ACHN (cell line): Measurements from ENCODE around the gene CDH9.
A peak's percentile ranks its signal among the peaks of the same experiment; 100 is the strongest.

ENCODE experiments used
- DNase-seq: peaks from one replicate; pipeline ENCODE4 v3.0.0-alpha.2; 2015
- in situ Hi-C: cut with HindIII; loops from 2 replicates; pipeline ENCODE4 v1.10.0; 2017; ENCODE audit warnings: low sequenced_read_pairs, low pct_ligation_motif_present, low pct_unique_long_range_greater_than_20kb

CDH9 gene

GRCh38 chr5:26986985-26987384 lies 51.4 kb downstream of the CDH9 start:
- in situ Hi-C loops = no loop called here
- no peak for DNase-seq

GRCh38 chr5:26981750-26982149 lies 56.6 kb downstream of the CDH9 start:
- DNase-seq = no peak
- in situ Hi-C loops = no loop called here

- DNase-seq = no peak
- in situ Hi-C loops = no loop called here
Observed at GRCh38 chr5:26959290-26959689, 79.1 kb downstream of the CDH9 start.

- DNase-seq = no peak
- in situ Hi-C loops = no loop called here
Observed at GRCh38 chr5:26955161-26955560, 83.2 kb downstream of the CDH9 start.

- DNase-seq = no peak
- in situ Hi-C loops = no loop called here
Observed at GRCh38 chr5:26948921-26949320, 89.5 kb downstream of the CDH9 start.

- in situ Hi-C loops = no loop called here
- no peak for DNase-seq
Observed at GRCh38 chr5:26945901-26946300, 92.5 kb downstream of the CDH9 start.

GRCh38 chr5:26942481-26942880 lies 95.9 kb downstream of the CDH9 start:
- no peak for DNase-seq
- in situ Hi-C loops = no loop called here

GRCh38 chr5:26940994-26941393 lies 97.4 kb downstream of the CDH9 start:
- no peak for DNase-seq
- in situ Hi-C loops = no loop called here

GRCh38 chr5:26932238-26932637 lies 106.1 kb downstream of the CDH9 start:
- in situ Hi-C loops = no loop called here
- no peak for DNase-seq

- in situ Hi-C loops = no loop called here
- no peak for DNase-seq
Observed at GRCh38 chr5:26921439-26921838, 116.9 kb downstream of the CDH9 start.

GRCh38 chr5:26903469-26903868 lies 134.9 kb downstream of the CDH9 start:
- in situ Hi-C loops = no loop called here
- no peak for DNase-seq

- in situ Hi-C loops = no loop called here
- DNase-seq = peak; percentile 15
Observed at GRCh38 chr5:26894719-26895263, 143.6 kb downstream of the CDH9 start.

- in situ Hi-C loops = no loop called here
- no peak for DNase-seq
Observed at GRCh38 chr5:26893078-26893477, 145.3 kb downstream of the CDH9 start.

GRCh38 chr5:26889815-26890214 lies 148.6 kb downstream of the CDH9 start:
- in situ Hi-C loops = no loop called here

GRCh38 chr5:26884481-26884880 lies 153.9 kb downstream of the CDH9 start:
- in situ Hi-C loops = no loop called here
- DNase-seq = no peak

More at GRCh38 chr5:26889815-26890214, 148.6 kb downstream of the CDH9 start:
- DNase-seq = no peak

- no peak for DNase-seq
- in situ Hi-C loops = no loop called here
Observed at GRCh38 chr5:26883375-26883774, 155.0 kb downstream of the CDH9 start.

- no peak for DNase-seq
- in situ Hi-C loops = no loop called here
Observed at GRCh38 chr5:26881901-26882300, 156.5 kb downstream of the CDH9 start.

GRCh38 chr5:26877154-26877553 lies 161.2 kb downstream of the CDH9 start:
- DNase-seq = no peak
- in situ Hi-C loops = no loop called here

GRCh38 chr5:26872337-26872736 lies 166.0 kb downstream of the CDH9 start:
- in situ Hi-C loops = no loop called here
- no peak for DNase-seq

- DNase-seq = no peak
- in situ Hi-C loops = no loop called here
Observed at GRCh38 chr5:26869781-26870180, 168.6 kb downstream of the CDH9 start.

GRCh38 chr5:26868504-26868903 lies 169.9 kb downstream of the CDH9 start:
- in situ Hi-C loops = no loop called here
- DNase-seq = no peak
